ENCODE measurements around the gene GATB.

The GATB gene

GRCh38 chr4:151709071-151709470 lies 51.7 kb downstream of the GATB start:
- peaks cover 0 to 2% of the 10 kb centered on the region in 2 donors for H3K4me1 ChIP-seq (ENCODE audit: control insufficient read depth in 2 of 2, insufficient read depth in 1 of 2, low read depth in 1 of 2, low read length in 2 of 2)
- H2BK12ac ChIP-seq (ENCODE audit: low read length), result no peak overlapping the region
- no peak overlapping the region for H3K27ac ChIP-seq (replicated peaks; ENCODE audit: low read length)
- H3K4me3 ChIP-seq (ENCODE audit: low read length in 2 of 2), result no peak overlapping the region
- no peak for DNase-seq (ENCODE audit: low spot score)
- no peaks in the 10 kb centered on the region for H3K9me3 ChIP-seq (replicated peaks in 1 of 2; ENCODE audit: control insufficient read depth in 2 of 2, insufficient read depth in 1 of 2, low read depth in 1 of 2, low read length in 2 of 2)
- no peak overlapping the region for H3K4ac ChIP-seq (ENCODE audit: low read length)
- no peak overlapping the region for H2AFZ ChIP-seq (ENCODE audit: low read length)
- H3K4me2 ChIP-seq (ENCODE audit: insufficient read depth, low read length, poor library complexity, severe bottlenecking), result no peak overlapping the region
- no peaks in the 10 kb centered on the region for H3K27me3 ChIP-seq (ENCODE audit: control insufficient read depth in 3 of 3, insufficient read depth in 3 of 3, low read depth in 1 of 3, low read length in 3 of 3)
- no peak overlapping the region for H3K23ac ChIP-seq (ENCODE audit: low read depth, low read length, poor library complexity)
- H2AK5ac ChIP-seq (ENCODE audit: low read depth, low read length), result no peak overlapping the region
- H3K14ac ChIP-seq (ENCODE audit: low read length), result no peak overlapping the region
- H3K79me1 ChIP-seq (ENCODE audit: low read depth, low read length), result no peaks in the 10 kb centered on the region
- no peak overlapping the region for H2BK120ac ChIP-seq (ENCODE audit: low read depth, low read length)
- H4K91ac ChIP-seq (ENCODE audit: low read depth, low read length, poor library complexity), result no peak overlapping the region
- WGBS, 2 donors (ENCODE audit: extremely low coverage in 2 of 2, insufficient read length in 2 of 2, insufficient replicate concordance in 1 of 2), result no CpG with 5 or more reads among the region's 6 CpGs
- peaks cover 2 to 5% of the 10 kb centered on the region in 2 donors for H3K36me3 ChIP-seq (replicated peaks in 1 of 2; ENCODE audit: control insufficient read depth in 2 of 2, insufficient read depth in 2 of 2, low read length in 2 of 2)
- H4K8ac ChIP-seq (ENCODE audit: low read depth, low read length), result no peak overlapping the region
- no peak overlapping the region for H2BK5ac ChIP-seq (ENCODE audit: low read length)
- no peak overlapping the region for H2BK15ac ChIP-seq (ENCODE audit: low read length)
- H3K18ac ChIP-seq (ENCODE audit: low read length), result no peak overlapping the region
- no peak overlapping the region for H3K9ac ChIP-seq (ENCODE audit: low read depth, low read length, poor library complexity)

GRCh38 chr4:151708100-151708499 lies 52.7 kb downstream of the GATB start:
- no peaks in the 10 kb centered on the region for H3K9me3 ChIP-seq (replicated peaks in 1 of 2; ENCODE audit: control insufficient read depth in 2 of 2, insufficient read depth in 1 of 2, low read depth in 1 of 2, low read length in 2 of 2)
- H3K9ac ChIP-seq (ENCODE audit: low read depth, low read length, poor library complexity), result no peak overlapping the region
- no peak overlapping the region for H2BK15ac ChIP-seq (ENCODE audit: low read length)
- no peak overlapping the region for H3K4me2 ChIP-seq (ENCODE audit: insufficient read depth, low read length, poor library complexity, severe bottlenecking)
- no peak overlapping the region for H3K4ac ChIP-seq (ENCODE audit: low read length)
- peaks cover 2 to 11% of the 10 kb centered on the region in 2 donors for H3K36me3 ChIP-seq (replicated peaks in 1 of 2; ENCODE audit: control insufficient read depth in 2 of 2, insufficient read depth in 2 of 2, low read length in 2 of 2)
- no peak overlapping the region for H2BK12ac ChIP-seq (ENCODE audit: low read length)
- H3K79me1 ChIP-seq (ENCODE audit: low read depth, low read length), result no peaks in the 10 kb centered on the region
- no peaks in the 10 kb centered on the region for H3K27me3 ChIP-seq (ENCODE audit: control insufficient read depth in 3 of 3, insufficient read depth in 3 of 3, low read depth in 1 of 3, low read length in 3 of 3)
- no peak overlapping the region for H4K8ac ChIP-seq (ENCODE audit: low read depth, low read length)
- peaks cover 0 to 2% of the 10 kb centered on the region in 2 donors for H3K4me1 ChIP-seq (ENCODE audit: control insufficient read depth in 2 of 2, insufficient read depth in 1 of 2, low read depth in 1 of 2, low read length in 2 of 2)
- no peak overlapping the region for H2BK120ac ChIP-seq (ENCODE audit: low read depth, low read length)
- no peak overlapping the region for H3K18ac ChIP-seq (ENCODE audit: low read length)
- no peak overlapping the region for H4K91ac ChIP-seq (ENCODE audit: low read depth, low read length, poor library complexity)
- H3K23ac ChIP-seq (ENCODE audit: low read depth, low read length, poor library complexity), result no peak overlapping the region
- DNase-seq (ENCODE audit: low spot score), result no peak
- H3K27ac ChIP-seq (replicated peaks; ENCODE audit: low read length), result no peak overlapping the region
- no CpG with 5 or more reads among the region's 4 CpGs for WGBS, 2 donors (ENCODE audit: extremely low coverage in 2 of 2, insufficient read length in 2 of 2, insufficient replicate concordance in 1 of 2)
- H2BK5ac ChIP-seq (ENCODE audit: low read length), result no peak overlapping the region
- no peak overlapping the region for H2AK5ac ChIP-seq (ENCODE audit: low read depth, low read length)
- no peak overlapping the region for H3K14ac ChIP-seq (ENCODE audit: low read length)
- no peak overlapping the region for H2AFZ ChIP-seq (ENCODE audit: low read length)
- H3K4me3 ChIP-seq (ENCODE audit: low read length in 2 of 2), result no peak overlapping the region

GRCh38 chr4:151703401-151703800 lies 57.4 kb downstream of the GATB start:
- no peak overlapping the region for H3K4me2 ChIP-seq (ENCODE audit: insufficient read depth, low read length, poor library complexity, severe bottlenecking)
- no peak overlapping the region for H3K9ac ChIP-seq (ENCODE audit: low read depth, low read length, poor library complexity)
- H2BK5ac ChIP-seq (ENCODE audit: low read length), result no peak overlapping the region
- no peak overlapping the region for H2AFZ ChIP-seq (ENCODE audit: low read length)
- H4K8ac ChIP-seq (ENCODE audit: low read depth, low read length), result no peak overlapping the region
- no peak overlapping the region for H3K27ac ChIP-seq (replicated peaks; ENCODE audit: low read length)
- H3K9me3 ChIP-seq (replicated peaks in 1 of 2; ENCODE audit: control insufficient read depth in 2 of 2, insufficient read depth in 1 of 2, low read depth in 1 of 2, low read length in 2 of 2), result no peaks in the 10 kb centered on the region
- no peak overlapping the region for H4K91ac ChIP-seq (ENCODE audit: low read depth, low read length, poor library complexity)
- no peak overlapping the region for H3K18ac ChIP-seq (ENCODE audit: low read length)
- H3K36me3 ChIP-seq (replicated peaks in 1 of 2; ENCODE audit: control insufficient read depth in 2 of 2, insufficient read depth in 2 of 2, low read length in 2 of 2), result peaks cover 6 to 24% of the 10 kb centered on the region in 2 donors
- WGBS, 2 donors (ENCODE audit: extremely low coverage in 2 of 2, insufficient read length in 2 of 2, insufficient replicate concordance in 1 of 2), result no CpG with 5 or more reads among the region's 3 CpGs
- H2BK12ac ChIP-seq (ENCODE audit: low read length), result no peak overlapping the region
- no peak overlapping the region for H2AK5ac ChIP-seq (ENCODE audit: low read depth, low read length)
- no peak overlapping the region for H3K4me3 ChIP-seq (ENCODE audit: low read length in 2 of 2)
- H2BK120ac ChIP-seq (ENCODE audit: low read depth, low read length), result no peak overlapping the region
- H3K4ac ChIP-seq (ENCODE audit: low read length), result no peak overlapping the region
- no peak overlapping the region for H3K23ac ChIP-seq (ENCODE audit: low read depth, low read length, poor library complexity)
- DNase-seq (ENCODE audit: low spot score), result no peak
- H3K4me1 ChIP-seq (ENCODE audit: control insufficient read depth in 2 of 2, insufficient read depth in 1 of 2, low read depth in 1 of 2, low read length in 2 of 2), result no peaks in the 10 kb centered on the region
- H2BK15ac ChIP-seq (ENCODE audit: low read length), result no peak overlapping the region
- H3K14ac ChIP-seq (ENCODE audit: low read length), result no peak overlapping the region
- no peaks in the 10 kb centered on the region for H3K27me3 ChIP-seq (ENCODE audit: control insufficient read depth in 3 of 3, insufficient read depth in 3 of 3, low read depth in 1 of 3, low read length in 3 of 3)
- no peaks in the 10 kb centered on the region for H3K79me1 ChIP-seq (ENCODE audit: low read depth, low read length)

GRCh38 chr4:151702256-151702655 lies 58.6 kb downstream of the GATB start:
- Histone ChIP-seq H2BK5ac (ENCODE audit: low read length) (no peak overlapping the region), H3K4me2 (ENCODE audit: insufficient read depth, low read length, poor library complexity, severe bottlenecking) (no peak overlapping the region), H3K27ac (replicated peaks; ENCODE audit: low read length) (no peak overlapping the region), H2BK12ac (ENCODE audit: low read length) (no peak overlapping the region), H2BK120ac (ENCODE audit: low read depth, low read length) (no peak overlapping the region), H2BK15ac (ENCODE audit: low read length) (no peak overlapping the region), H3K4me3 (ENCODE audit: low read length in 2 of 2) (no peak overlapping the region), H4K91ac (ENCODE audit: low read depth, low read length, poor library complexity) (no peak overlapping the region), H3K23ac (ENCODE audit: low read depth, low read length, poor library complexity) (no peak overlapping the region), H3K79me1 (ENCODE audit: low read depth, low read length) (no peaks in the 10 kb centered on the region), H3K14ac (ENCODE audit: low read length) (no peak overlapping the region), H3K9me3 (replicated peaks in 1 of 2; ENCODE audit: control insufficient read depth in 2 of 2, insufficient read depth in 1 of 2, low read depth in 1 of 2, low read length in 2 of 2) (peaks cover 0 to under 1% of the 10 kb centered on the region in 2 donors), H2AK5ac (ENCODE audit: low read depth, low read length) (no peak overlapping the region), H2AFZ (ENCODE audit: low read length) (no peak overlapping the region), H3K18ac (ENCODE audit: low read length) (no peak overlapping the region), H3K27me3 (ENCODE audit: control insufficient read depth in 3 of 3, insufficient read depth in 3 of 3, low read depth in 1 of 3, low read length in 3 of 3) (no peaks in the 10 kb centered on the region), H3K9ac (ENCODE audit: low read depth, low read length, poor library complexity) (no peak overlapping the region), H3K4me1 (ENCODE audit: control insufficient read depth in 2 of 2, insufficient read depth in 1 of 2, low read depth in 1 of 2, low read length in 2 of 2) (no peaks in the 10 kb centered on the region), H3K4ac (ENCODE audit: low read length) (no peak overlapping the region), H4K8ac (ENCODE audit: low read depth, low read length) (no peak overlapping the region), H3K36me3 (replicated peaks in 1 of 2; ENCODE audit: control insufficient read depth in 2 of 2, insufficient read depth in 2 of 2, low read length in 2 of 2) (peaks cover 4 to 22% of the 10 kb centered on the region in 2 donors)
- no peak for DNase-seq (ENCODE audit: low spot score)
- no CpG with 5 or more reads among the region's 4 CpGs for WGBS, 2 donors (ENCODE audit: extremely low coverage in 2 of 2, insufficient read length in 2 of 2, insufficient replicate concordance in 1 of 2)

Measured in neuronal stem cell (in vitro differentiated cells).